ENCODE results near the gene PLLP.

GRCh38 chr16:57263541-57264351 lies 20.7 kb downstream of the PLLP start:
- TF ChIP-seq CTCF (IDR thresholded peaks at IDR 0.05): no peak
- no peak for TF ChIP-seq POLR2A (IDR thresholded peaks at IDR 0.05)
